Measurements from ENCODE around the gene NDUFB7. TPM values are rescaled to one million over a fixed set of nuclear protein-coding genes. Genes with fewer than 3 reads are reported as not detected.
"Not testable (repeated sequence)": the region's sequence is repeated elsewhere in the genome, so short reads cannot be mapped to it uniquely, and the experiment has no call there.

Gene NDUFB7
- total and polyA plus RNA-seq, 5 donors, result 352 to 1,159 (median 419) TPM

DNA sequence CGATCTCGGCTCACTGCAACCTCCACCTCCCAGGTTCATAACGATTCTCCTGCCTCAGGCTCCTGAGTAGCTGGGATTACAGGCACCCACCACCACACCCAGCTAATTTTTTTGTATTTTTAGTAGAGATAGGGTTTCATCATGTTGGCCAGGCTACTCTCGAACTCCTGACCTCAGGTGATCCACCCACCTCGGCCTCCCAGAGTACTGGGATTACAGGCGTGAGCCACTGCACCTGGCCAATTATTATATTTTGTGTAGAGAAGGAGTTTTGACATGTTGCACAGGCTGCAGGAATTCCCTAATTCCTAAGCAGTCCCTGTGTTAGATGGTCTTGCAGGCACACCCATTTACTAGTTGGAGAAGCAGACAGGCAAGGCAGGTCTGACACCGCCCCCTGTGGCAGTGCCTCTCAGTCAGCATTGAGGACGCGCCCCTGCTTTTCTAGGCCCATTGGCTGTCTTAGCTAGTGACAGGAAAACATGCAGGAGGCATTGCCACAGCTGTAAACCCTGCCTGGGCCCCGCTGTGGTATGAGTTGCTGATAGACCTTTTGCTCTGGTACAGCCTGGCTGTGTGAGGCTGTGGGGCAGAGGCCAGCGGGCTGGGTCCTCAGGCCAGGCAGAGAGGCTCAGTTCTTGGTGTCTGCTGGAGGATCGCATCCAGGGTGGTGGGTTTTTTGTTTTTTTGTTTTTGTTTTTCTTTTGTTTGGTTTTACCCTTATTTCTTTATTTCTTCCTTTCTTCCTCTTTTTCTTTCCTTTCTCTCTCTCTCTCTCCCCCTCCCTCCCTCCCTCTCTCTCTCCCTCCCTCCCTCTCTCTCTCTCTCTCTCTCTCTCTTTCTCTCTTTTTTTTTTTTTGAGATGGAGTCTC lies 20.5 kb downstream of the NDUFB7 start:
- H3K27me3 ChIP-seq (ENCODE audit: control insufficient read depth, insufficient read depth); H3K4me1 ChIP-seq (ENCODE audit: control insufficient read depth, insufficient read depth, low read length); H3K9me3 ChIP-seq (ENCODE audit: control insufficient read depth, low read length); intact Hi-C loops (cut with DNase I); H3K4me3 ChIP-seq (ENCODE audit: low read length); H3K27ac ChIP-seq (ENCODE audit: low read length): not testable (repeated sequence)
- 74% methylated on average over 12 of the region's 12 CpGs for WGBS
- ATAC-seq (peak; percentile 31 to 43), DNase-seq (peak in 1 of 3 donors; percentile 73)

DNA sequence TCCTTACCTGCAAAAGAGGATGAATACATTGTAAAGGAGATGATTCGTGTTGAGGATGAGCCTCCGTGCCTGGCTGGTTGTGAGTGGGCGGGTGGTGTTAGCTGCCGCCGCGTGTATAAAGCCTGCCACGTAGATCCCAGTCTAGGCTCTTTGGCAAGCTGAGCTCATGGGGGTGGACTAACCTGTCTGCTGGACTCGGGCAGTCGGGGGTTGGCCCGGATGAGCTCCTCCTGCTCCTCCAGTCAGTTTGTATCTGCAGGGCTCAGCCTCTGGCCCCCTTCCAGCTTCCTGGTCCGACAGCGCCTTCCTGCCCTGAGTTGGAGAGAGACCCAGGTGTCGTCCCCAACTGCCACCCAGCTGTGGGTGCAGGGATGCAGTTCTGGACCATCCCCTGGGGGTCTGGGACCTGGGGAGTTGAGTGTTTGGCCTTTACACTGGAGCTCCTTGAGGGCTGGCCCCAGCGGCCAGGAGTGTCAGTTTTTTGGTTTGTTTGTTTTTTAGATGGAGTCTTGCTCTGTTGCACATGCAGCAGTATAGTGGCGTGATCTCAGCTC lies 21.6 kb downstream of the NDUFB7 start:
- intact Hi-C loops (cut with DNase I), result no loop called here
- ATAC-seq (peak in 1 of 2 donors; percentile 32), DNase-seq (peak in 1 of 3 donors; percentile 59)
- WGBS, result 57% methylated on average over 15 of the region's 15 CpGs
- Histone ChIP-seq H3K9me3 (ENCODE audit: control insufficient read depth, low read length) (no peaks in the 10 kb centered on the region), H3K4me1 (ENCODE audit: control insufficient read depth, insufficient read depth, low read length) (peaks cover 3% of the 10 kb centered on the region), H3K27me3 (ENCODE audit: control insufficient read depth, insufficient read depth) (no peaks in the 10 kb centered on the region), H3K4me3 (ENCODE audit: low read length) (no peak overlapping the region), H3K27ac (ENCODE audit: low read length) (no peak overlapping the region)

DNA sequence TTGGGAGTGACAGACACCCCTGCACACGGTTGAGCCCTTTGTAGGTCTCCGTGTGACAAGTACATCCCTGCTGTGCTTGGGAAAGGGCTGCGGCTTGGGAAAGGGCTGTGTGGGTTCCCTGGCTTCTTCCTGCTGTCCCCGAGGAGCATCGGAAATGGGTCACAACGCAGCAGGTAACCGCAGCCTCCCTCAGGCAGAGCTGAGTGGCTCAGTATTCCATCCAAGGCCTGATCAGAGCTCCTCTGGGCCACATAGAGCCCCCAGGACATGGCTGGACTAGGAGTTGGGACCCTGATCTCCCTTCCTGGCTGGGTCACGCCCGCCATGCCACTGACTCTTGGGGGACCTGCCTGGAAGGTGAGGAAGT lies 26.2 kb downstream of the NDUFB7 start:
- no peaks in the 10 kb centered on the region for H3K4me1 ChIP-seq (ENCODE audit: control insufficient read depth, insufficient read depth, low read length)
- 85% methylated on average over 9 of the region's 9 CpGs for WGBS
- no peak overlapping the region for H3K4me3 ChIP-seq (ENCODE audit: low read length)
- intact Hi-C loops (cut with DNase I), result no loop called here
- no peak overlapping the region for H3K27ac ChIP-seq (ENCODE audit: low read length)
- H3K27me3 ChIP-seq (ENCODE audit: control insufficient read depth, insufficient read depth), result no peaks in the 10 kb centered on the region
- H3K9me3 ChIP-seq (ENCODE audit: control insufficient read depth, low read length), result no peaks in the 10 kb centered on the region
- ATAC-seq (peak in 1 of 2 donors; percentile 8), DNase-seq (no peak)

DNA sequence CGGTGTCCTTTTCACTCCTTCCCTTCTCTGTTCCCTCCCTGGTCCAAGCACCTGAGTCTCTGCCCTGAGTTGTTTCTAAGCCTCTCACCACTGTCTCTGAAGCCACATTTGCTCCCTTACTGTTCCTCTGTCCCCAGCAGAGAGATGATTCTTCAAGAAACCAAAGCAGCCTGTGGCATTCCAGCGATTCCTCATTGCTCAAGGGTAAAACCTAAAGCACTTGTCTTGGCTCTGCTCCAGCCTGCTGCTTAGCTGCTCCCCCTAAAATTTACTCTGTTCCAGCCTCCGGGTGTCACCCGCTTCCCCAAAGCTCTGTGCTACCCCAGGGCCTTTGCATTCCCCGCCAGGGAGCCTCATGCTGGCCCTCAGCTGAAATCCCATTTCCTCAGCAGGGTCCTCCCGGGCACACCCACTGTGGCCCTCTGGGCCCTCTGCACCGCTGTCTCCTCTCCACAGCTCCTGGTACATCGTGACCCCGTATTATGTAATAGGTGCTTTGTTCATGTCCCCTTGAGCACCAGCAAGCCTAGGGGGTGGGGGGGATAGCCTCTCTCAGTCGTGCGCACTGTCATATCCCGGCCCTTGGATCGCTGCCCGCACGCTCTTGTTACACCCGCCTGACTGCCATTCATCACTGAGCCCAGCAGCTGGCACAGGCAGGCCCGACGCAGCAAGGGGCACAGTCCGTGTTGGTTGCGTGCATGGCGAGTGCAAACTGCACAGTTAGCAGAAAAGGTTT lies 26.7 kb downstream of the NDUFB7 start:
- Histone ChIP-seq H3K4me1 (ENCODE audit: control insufficient read depth, insufficient read depth, low read length) (no peaks in the 10 kb centered on the region), H3K27ac (ENCODE audit: low read length) (no peak overlapping the region), H3K27me3 (ENCODE audit: control insufficient read depth, insufficient read depth) (no peaks in the 10 kb centered on the region), H3K4me3 (ENCODE audit: low read length) (no peak overlapping the region), H3K9me3 (ENCODE audit: control insufficient read depth, low read length) (no peaks in the 10 kb centered on the region)
- intact Hi-C loops (cut with DNase I), result no loop called here
- WGBS, result 71% methylated on average over 21 of the region's 21 CpGs
- ATAC-seq (peak; percentile 42 to 50), DNase-seq (peak; percentile 47 to 79 (median 72))

DNA sequence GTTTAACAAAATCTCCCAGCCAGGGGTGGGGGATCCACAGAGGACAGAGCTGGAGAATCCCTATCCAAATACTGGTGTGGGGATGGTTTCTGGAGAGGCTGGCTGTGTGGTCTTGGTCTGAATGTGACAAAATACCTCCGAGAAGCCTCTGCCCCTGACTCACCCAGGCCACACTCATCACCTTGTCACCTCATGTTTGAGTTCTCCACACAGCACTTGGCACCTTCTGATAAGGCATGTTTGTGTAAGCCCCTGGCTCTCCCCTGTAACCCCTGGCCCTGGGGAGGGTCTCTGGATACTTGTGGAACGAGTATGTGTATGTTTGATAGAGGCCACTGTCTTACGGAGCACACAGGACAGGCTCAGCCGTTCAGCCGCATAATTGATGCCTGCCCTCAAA lies 27.8 kb downstream of the NDUFB7 start:
- Histone ChIP-seq H3K27me3 (ENCODE audit: control insufficient read depth, insufficient read depth) (no peaks in the 10 kb centered on the region), H3K4me1 (ENCODE audit: control insufficient read depth, insufficient read depth, low read length) (no peaks in the 10 kb centered on the region), H3K27ac (ENCODE audit: low read length) (no peak overlapping the region), H3K9me3 (ENCODE audit: control insufficient read depth, low read length) (no peaks in the 10 kb centered on the region), H3K4me3 (ENCODE audit: low read length) (no peak overlapping the region)
- ATAC-seq, result no peak
- WGBS, result 71% methylated on average over 5 of the region's 5 CpGs
- no peak for DNase-seq
- intact Hi-C loops (cut with DNase I), result no loop called here

DNA sequence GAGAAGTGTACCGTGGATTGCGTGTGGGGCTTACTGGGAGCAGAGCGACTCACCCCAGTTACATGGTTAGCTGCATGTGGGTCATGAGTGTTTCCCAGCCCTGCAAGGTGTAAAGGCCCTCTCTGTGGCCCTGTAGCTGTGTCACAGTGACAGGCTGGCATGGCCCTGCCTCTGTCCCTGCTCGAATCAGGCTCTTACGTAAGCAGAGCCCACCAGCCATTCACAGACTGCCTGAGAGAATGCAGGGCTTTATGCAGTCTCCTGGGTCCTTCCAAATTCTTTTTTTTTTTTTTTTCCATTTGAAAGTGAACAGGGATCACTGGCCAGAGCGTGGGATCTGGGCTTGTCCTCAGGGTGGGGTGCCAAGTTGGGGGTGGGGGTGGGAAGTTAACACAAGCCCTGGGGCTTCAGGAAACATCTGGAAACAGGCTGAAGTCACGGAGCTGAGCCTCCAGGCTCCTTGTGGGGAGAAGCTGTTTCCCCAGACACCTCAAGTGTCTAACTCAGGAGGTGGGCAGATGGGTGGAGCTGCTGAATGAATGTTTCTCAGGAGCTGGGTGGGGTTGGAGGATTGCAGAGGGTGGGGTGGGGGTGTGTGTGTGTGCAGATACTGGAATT lies 29.0 kb downstream of the NDUFB7 start:
- DNase-seq (peak in 1 of 3 donors; percentile 57), ATAC-seq (peak; percentile 59 to 70)
- Histone ChIP-seq H3K27ac (ENCODE audit: low read length) (no peak overlapping the region), H3K4me3 (ENCODE audit: low read length) (no peak overlapping the region), H3K9me3 (ENCODE audit: control insufficient read depth, low read length) (no peaks in the 10 kb centered on the region), H3K4me1 (ENCODE audit: control insufficient read depth, insufficient read depth, low read length) (no peaks in the 10 kb centered on the region), H3K27me3 (ENCODE audit: control insufficient read depth, insufficient read depth) (no peaks in the 10 kb centered on the region)
- intact Hi-C loops (cut with DNase I), result no loop called here
- WGBS, result 44% methylated on average over 7 of the region's 7 CpGs

DNA sequence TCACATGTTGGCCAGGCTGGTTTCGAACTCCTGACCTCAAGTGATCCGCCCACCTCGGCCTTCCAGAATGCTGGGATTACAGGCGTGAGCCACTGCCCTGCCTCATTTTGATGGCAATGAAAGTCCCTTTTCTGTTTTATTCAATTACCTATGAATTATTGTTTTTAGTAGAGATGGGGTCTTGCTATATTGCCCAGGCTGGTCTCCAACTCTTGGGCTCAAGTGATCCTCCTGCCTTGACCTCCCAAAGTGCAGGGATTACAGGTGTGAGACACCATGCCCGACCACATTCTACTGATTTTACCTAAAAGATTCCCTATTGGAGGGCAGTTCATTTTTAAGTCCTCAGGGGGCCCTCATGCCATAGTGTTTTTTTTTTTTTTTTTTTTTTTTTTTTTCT lies 29.9 kb downstream of the NDUFB7 start:
- H3K4me1 ChIP-seq (ENCODE audit: control insufficient read depth, insufficient read depth, low read length); H3K4me3 ChIP-seq (ENCODE audit: low read length); H3K27me3 ChIP-seq (ENCODE audit: control insufficient read depth, insufficient read depth); intact Hi-C loops (cut with DNase I); H3K27ac ChIP-seq (ENCODE audit: low read length); H3K9me3 ChIP-seq (ENCODE audit: control insufficient read depth, low read length); ATAC-seq; DNase-seq: not testable (repeated sequence)
- WGBS, result 78% methylated on average over 5 of the region's 5 CpGs

DNA sequence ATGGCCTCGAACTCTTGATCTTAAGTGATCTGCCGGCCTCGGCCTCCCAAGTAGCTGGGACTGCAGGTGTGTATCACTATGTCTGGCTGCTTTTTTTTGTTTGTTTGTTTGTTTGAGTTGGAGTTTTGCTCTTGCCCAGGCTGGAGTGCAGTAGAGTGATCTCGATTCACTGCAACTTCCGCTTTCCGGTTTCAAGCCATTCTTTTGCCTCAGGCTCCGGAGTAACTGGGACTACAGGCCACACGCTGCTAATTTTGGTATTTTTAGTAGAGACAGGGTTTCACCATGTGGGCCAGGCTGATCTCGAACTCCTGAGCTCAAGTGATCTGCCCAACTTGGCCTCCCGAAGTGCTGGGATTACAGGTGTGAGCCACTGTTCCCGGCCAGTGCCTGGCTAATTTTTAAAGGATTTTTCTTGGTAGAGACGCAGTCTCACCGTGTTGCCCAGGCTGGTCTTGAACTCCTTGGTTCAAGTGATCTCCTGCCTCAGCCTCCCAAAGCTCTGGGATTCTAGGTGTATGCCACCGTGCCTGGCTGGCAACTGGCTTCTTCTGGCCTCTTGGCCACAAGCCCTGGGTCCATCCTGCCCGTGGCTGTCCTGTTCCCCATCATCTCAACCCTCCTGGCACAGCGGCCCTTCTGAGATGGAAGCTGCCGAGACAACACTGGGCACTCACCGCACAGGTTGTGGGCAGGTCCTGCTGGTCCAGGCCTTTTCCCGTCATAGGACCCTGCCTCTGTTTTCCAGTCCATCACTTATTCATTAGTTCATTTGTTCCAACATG lies 30.9 kb downstream of the NDUFB7 start:
- no peaks in the 10 kb centered on the region for H3K27me3 ChIP-seq (ENCODE audit: control insufficient read depth, insufficient read depth)
- no peaks in the 10 kb centered on the region for H3K9me3 ChIP-seq (ENCODE audit: control insufficient read depth, low read length)
- DNase-seq (peak in 1 of 3 donors; percentile 46), ATAC-seq (no peak)
- H3K4me1 ChIP-seq (ENCODE audit: control insufficient read depth, insufficient read depth, low read length), result peaks cover 1% of the 10 kb centered on the region
- H3K4me3 ChIP-seq (ENCODE audit: low read length), result no peak overlapping the region
- 91% methylated on average over 19 of the region's 19 CpGs for WGBS
- intact Hi-C loops (cut with DNase I), result no loop called here
- no peak overlapping the region for H3K27ac ChIP-seq (ENCODE audit: low read length)

DNA sequence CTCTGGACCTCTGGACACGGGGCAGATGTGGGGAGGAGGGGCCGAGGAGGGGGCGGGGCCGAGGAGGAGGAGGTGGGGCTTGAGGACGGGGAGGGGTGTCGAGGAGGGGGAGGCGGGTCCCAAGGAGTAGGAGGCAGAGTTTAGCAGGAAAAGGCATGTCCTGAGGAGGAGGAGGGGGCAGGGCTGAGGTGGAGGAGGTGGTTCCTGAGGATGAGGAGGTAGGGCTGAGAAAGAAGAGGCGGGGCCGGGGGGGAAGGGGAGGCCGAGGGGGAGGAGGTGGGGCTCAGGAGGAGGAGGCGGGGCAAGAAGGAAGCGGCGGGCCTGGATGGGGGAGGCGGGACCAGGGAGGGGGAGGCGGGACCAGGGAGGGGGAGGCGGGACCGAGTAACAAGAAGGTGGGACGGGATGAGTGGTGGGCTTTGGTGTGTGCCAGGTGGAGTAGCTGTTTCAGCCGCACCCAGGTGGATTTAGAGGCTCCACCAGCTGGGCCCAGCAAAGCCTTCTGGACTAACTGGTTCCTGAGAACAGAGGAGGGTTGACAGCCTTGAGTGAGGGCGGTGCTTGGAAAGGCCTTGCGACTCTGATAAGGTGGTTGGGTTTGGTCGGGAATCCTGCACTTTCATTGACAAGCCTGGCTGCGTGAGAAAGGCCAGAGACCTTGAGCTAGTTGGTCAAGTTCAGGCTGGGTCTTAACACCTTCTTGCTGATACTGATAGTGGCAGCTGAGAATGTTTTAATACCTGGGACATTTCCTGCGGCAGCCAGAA lies 34.8 kb downstream of the NDUFB7 start:
- peak; percentile 91 to 92 (median 91) for DNase-seq
- H3K27ac ChIP-seq (ENCODE audit: low read length), result no peak overlapping the region
- 16% methylated on average over 24 of the region's 24 CpGs for WGBS
- H3K4me3 ChIP-seq (ENCODE audit: low read length), result peak overlapping the region; percentile 21
- H3K4me1 ChIP-seq (ENCODE audit: control insufficient read depth, insufficient read depth, low read length), result peaks cover 1% of the 10 kb centered on the region
- peak; percentile 86 to 96 for ATAC-seq
- no peaks in the 10 kb centered on the region for H3K9me3 ChIP-seq (ENCODE audit: control insufficient read depth, low read length)
- H3K27me3 ChIP-seq (ENCODE audit: control insufficient read depth, insufficient read depth), result no peaks in the 10 kb centered on the region
- intact Hi-C loops (cut with DNase I), result no loop called here

DNA sequence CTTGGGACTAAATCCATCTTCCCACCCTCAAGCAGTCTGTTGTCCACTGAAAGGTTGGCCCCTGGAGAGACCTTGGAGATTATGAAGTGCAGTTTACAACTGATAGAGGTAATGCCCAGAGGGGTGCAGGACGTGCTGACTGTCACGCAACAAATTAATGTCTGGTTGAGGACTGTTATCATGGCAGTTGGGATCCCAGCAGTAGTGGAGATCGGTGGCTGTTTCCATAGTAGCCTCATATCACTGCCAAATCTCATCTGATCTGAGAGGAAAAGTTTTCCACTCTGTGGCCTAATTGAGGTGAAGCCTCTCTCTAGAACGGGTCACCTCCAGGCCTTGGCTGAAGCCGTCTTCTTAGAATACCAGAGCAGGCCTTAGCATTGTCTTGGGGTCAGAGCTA lies 38.4 kb downstream of the NDUFB7 start:
- no peak overlapping the region for H3K4me3 ChIP-seq (ENCODE audit: low read length)
- peaks cover 1% of the 10 kb centered on the region for H3K4me1 ChIP-seq (ENCODE audit: control insufficient read depth, insufficient read depth, low read length)
- no peaks in the 10 kb centered on the region for H3K9me3 ChIP-seq (ENCODE audit: control insufficient read depth, low read length)
- DNase-seq, result no peak
- ATAC-seq, result no peak
- WGBS, result 81% methylated on average over 5 of the region's 5 CpGs
- H3K27me3 ChIP-seq (ENCODE audit: control insufficient read depth, insufficient read depth), result no peaks in the 10 kb centered on the region
- intact Hi-C loops (cut with DNase I), result no loop called here
- H3K27ac ChIP-seq (ENCODE audit: low read length), result no peak overlapping the region
